Measurements from ENCODE around the gene SPINDOC.

The SPINDOC gene

DNA sequence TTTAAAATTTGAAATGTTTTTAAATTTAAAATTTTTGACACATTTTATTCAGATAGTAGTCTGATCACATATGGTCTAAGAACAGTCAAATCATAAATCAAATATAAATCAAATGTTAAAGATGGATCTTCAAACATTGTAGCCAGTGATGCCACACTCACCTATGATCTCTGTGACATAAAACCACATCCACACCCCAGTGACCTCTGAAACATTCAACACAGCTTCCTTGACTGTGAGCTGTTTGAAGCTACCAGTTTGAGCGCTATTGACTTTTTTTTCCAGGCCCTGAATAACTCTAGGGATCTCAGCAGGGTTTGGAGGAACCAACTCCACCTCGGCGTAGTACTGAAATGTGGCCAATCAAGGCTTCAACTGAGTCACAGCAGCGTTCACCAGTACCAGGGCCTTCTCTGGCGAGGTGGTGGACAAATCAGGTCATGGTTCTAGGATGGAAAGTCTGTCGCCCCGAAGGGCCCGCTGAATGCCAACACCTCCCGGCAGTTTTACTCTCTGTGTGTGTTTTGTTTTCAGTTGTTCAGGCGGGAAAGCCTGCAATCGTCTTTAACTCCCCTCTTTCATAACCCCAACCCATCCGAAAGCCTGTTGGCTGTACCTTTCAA lies 21.4 kb downstream of the SPINDOC start:
- no peak for DNase-seq (ENCODE audit: low read depth)

DNA sequence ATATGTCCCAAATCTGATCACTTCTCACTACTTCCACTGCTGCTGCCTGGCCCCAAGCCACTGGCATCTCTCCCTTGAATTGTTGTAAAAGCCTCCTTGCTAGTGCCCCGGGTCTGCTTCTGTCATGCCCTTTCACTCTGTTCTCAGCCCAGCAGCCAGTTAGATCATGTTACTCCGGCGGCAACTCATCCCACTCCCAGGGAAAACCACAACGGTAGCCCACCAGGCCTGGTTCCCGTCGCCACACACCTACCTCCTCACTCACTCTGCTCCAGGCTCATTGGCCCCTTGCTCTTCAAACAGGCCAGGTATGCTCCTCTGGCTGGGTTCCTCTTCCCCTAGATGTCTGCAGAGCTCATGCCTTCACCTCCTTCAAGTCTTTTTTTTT lies 21.9 kb downstream of the SPINDOC start:
- DNase-seq (ENCODE audit: low read depth), result no peak

DNA sequence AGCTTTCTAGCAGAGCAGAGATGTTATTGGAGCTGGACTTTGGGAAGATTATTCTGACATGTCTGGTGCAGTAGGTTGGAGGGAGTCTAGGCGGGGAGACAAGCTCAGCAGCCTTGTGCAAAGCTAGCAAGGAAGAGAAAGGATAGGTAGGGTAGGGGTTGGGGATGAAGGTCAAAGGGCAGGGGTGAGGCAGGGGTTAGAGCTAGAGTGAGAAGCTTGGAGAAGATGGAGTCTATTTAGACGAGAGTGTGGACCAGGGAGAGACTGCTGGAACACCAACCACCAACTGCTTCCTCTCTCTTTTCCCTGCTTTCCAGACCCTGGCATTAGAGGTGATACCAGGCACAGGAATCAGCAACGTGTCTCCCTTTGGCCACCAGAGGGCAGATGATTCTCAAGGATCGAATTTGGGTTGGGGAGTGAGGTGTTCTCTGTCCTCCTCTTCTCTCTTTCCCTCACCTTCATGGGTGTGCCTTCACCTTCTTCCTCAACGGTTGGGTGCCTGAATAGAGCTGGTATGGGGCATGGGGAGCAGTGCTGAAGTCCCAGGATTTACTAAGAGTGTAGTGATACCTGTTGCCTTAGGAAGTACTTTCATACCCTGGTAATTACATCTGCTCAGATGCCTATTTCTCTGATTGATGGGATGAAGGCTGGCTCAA lies 23.9 kb downstream of the SPINDOC start:
- peak; percentile 66 for DNase-seq (ENCODE audit: low read depth)

DNA sequence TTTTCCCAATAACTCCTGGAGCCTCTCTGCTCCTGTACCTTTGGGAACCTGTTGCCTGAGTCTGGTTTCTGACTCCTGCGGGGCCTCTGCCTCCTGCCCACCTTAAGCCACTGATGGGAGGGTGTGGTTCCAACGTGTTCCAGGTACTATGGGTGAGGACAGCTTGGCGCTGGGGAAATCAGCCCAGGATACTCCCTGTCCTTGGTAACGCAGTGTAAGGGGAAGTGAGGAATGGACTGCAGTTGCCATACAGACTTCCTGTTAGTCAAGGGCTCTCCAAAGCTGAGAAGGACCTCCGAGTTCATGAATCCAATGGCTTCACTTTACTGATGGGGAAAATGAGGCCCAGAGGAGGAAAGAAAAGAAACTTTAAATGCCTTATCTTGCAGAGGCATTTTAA lies 24.5 kb downstream of the SPINDOC start:
- no peak for DNase-seq (ENCODE audit: low read depth)

DNA sequence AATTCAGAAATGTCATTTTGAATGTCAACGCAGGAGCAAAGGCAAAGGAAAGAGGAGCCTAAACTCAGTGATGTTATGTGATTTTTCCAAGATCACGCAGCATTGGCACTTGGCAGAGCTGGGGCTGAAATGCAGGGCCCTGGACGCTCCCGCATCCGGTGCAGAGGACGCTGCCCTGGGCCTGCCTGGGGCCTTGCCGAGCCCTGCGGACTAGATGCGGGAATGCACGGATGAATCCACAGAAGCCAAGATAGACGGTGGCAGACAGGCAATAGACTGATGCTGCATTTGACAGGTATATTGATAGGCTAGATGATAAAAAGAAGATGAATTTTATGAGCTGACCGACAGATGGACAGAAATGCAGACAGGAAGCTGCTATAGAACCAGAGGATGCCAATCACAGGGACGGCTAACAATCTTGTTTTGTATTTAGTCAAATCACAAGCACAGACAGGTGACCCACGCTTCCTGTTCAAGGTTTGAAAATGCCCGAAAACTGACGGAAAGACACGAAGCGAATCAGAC lies 25.0 kb downstream of the SPINDOC start:
- no peak for DNase-seq (ENCODE audit: low read depth)

DNA sequence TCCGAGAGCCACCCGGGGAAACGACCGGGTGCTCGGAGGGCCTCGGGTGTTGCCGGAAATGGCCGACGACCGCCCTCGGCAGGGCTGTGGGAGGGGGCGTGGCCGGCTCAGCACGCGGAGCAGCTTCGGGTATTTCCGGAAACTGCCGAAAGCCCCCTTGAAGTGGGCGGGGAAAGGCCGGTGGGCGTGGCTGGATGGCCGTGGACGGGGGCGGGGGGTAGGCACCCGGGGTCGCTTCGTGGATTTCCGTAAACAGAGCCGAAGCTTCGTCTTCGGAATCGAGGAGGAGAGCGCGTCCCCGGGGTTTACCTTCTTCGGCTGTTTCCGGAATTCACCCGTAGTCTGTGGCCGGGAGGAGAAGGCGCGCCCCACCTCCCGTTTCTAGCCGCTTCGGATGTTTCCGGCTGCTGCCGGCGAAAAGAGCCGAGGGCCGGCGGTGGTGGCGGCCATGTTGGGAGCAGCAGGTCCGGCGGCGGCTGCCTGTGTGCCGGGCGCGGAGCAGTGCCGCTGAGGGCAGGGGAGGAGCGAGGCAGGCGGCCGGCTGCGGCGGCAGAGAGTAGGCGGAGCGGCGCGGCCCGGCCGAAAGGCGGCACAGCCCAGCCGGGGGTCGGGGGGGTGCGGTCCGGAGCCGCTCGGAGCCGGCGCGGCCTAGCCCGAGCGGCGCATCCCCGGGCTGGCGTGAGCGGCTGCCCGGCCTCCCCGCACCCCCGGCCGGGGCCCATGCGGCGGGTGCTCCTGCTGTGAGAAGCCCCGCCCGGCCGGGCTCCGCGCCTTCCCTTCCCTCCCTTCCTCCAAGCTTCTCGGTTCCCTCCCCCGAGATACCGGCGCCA lies 25.6 kb downstream of the SPINDOC start, which contains the start of gene MARK2:
Gene MARK2 (plus strand): TSS at position 433 of the 830 bp plus-strand sequence. CDS start 397 bp downstream, at position 830.
- DNase-seq (ENCODE audit: low read depth), result peak; percentile 100

DNA sequence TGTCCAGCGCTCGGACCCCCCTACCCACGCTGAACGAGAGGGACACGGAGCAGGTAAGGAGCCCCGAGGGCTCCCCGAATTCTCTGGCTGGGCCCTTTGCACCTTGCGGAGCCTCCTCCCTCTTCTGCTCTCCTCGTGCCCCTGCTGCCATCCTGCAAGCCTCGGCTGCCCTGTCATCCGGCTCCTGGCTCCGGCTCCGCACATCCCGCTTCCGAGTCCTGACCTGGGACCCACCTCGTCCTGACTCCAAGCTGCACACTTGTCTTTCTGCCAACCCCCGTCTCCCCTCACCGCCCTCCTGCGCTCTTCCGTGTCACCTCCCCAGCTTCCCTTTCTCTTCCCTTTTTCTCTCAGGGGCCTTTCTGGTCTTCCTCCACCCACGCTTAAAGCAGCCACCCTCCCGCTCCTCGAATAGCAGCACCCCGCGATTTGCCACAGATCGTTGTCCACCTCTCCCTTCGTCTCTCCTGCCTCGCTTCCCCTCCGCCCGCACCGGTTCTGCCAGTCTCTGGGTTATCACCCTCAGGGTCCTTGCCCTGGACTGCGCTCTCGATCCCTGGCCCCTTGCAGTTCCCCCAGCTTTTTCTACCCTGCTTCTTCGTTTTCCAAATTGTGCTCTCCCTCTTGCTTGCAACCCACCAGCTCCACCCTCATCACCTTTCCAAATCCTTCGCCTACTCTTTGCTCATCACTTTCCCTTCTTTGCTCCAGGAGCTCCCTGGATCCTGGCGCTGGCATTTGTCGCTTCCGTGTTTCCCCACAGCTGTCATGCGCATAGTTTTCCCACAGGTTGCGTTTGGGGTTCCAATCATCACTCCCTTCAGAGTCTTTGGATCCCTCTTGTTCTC lies 26.5 kb downstream of the SPINDOC start:
- DNase-seq (ENCODE audit: low read depth), result no peak

DNA sequence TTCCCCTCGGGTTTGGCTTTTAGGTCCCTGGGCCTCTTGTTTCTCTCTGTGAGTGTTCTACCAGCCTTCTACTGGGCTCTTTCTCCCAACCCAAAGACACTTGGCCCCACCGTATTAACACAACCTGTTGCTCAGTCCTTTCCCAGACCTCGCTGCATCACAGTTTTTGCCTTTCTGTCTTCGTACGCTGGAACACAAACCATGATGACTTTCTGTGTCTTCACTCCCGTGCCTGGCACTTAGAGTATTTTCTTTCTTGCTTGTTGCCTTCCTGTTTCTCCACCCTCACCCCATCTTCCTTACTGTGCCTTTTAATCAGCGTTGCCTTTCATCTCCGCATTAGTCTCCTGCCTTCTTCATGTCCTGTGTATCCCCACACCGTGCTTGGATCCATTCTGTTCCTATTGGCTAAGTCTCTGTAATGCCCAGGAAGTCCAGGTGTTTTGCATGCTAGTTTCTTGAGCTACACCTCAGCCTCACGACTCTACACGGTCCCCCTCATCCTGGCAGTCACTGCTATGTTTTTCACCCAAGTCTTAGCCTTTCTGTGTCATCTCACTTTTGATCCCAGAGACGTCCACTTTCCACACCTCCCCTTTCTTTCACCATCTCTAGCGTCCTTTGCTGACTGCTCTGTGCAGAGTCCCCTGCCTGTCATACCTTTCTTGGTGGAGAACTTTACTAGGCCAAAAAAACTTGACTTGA lies 27.3 kb downstream of the SPINDOC start:
- DNase-seq (ENCODE audit: low read depth), result no peak

DNA sequence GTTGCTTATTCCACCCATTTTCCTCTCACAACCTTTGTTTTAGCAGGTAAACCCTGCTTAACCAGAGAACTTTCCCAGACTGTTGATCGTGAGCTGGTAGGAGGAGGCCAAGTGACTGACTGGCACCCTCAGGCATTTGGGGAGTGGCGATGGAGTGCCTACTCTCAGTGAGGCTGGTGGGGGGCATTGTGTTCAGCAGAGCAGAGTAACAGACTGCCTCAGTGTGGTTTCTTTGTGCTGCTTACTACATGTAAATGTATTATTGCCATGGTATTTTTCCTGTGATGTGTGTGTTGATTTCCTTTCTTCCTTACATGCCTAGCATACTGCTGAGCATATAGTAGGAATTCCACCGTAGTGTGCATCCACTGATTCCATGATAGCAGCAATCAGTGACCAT lies 28.3 kb downstream of the SPINDOC start:
- DNase-seq (ENCODE audit: low read depth), result no peak

DNA sequence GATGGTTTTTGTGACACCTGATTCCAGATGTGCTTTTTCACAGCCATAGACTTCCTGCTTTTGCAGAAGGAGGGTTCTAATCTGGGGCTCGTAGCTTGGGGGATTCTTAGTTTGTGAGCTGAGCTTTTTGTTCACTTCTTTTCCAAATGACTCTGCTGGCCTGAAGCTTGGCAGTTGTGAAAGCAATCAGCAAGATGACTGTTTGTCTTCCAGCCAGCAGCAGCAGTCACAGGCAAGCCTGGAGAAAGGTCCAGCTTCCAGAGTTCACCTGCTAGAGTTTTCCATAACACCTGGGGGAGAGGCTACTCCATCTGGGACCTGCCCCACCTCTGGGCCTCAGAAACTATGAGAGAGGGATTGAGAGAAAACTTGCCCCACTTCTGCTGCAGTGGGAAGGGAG lies 29.8 kb downstream of the SPINDOC start:
- no peak for DNase-seq (ENCODE audit: low read depth)

DNA sequence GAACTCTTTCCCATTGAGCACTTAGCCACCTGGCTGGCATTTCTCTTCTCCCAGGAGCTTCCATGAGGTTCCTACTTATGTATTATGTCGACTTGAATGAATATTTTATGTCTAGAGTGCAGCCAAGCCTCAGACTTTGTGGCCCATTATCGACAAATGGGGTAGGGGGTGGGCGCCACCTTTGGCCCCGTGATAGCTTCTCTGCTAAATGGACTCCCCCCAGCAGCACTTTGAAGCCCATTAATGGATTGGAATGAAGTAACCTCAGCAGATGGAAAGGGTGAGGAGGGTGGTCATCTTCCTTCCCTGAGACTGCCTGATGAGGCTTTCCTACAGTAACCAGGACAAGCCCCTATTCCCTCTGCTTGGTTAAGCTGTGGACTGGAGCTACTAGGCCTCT lies 31.6 kb downstream of the SPINDOC start:
- no peak for DNase-seq (ENCODE audit: low read depth)

DNA sequence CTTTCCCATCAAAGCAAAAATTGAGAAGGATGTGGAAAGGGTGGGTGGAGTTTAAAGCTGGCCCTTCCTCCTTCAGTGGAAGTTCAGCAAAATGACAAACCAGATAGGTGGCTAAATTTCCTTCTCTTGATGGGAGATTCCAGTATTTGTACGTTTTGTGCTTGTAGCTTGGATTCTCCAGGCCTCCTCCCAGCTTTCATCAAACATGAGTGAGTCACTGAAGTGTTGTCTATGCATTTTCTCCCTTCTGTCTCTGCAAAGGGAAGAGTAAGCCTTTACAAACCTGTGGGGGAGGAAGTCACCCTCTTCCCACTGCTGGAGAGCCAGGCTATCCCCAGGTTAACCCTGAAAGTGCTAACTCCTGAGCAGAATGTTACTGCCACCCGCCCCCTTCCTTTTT lies 32.0 kb downstream of the SPINDOC start:
- no peak for DNase-seq (ENCODE audit: low read depth)

DNA sequence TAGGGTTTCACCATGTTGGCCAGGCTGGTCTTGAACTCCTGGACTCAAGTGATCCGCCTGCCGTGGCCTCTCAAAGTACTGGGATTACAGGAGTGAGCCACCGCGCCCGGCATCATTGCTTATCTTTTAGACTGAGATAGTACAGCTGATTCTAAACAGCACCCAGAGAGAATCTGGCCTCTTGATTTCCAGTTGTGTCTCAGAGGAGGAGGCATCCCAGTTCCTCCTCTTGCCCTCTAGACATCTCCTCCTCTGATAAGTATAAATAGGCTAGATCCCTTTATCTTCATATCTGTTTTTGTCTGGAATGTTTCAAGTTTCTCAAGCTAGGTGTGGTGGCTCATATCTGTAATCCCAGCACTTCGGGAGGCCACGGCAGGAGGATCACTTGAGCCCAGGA lies 32.7 kb downstream of the SPINDOC start:
- DNase-seq (ENCODE audit: low read depth), result no peak

DNA sequence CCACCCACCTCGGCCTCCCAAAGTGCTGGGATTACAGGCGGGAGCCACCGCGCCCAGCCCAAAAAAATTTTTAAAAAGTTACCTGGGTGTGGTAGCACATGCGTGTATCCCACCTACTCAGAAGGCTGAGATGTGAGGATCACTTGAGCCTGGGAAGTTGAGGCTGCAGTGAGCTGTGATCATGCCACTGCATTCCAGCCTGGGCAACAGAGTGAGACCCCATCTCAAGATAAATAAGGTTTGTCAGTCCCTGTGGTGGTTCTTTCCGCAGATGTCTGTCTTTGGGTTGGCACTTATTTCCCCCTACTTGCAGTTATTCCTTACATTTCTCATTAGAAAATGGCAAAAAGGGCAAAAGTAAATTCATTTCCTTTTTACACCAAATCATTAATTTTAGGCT lies 33.6 kb downstream of the SPINDOC start:
- no peak for DNase-seq (ENCODE audit: low read depth)

DNA sequence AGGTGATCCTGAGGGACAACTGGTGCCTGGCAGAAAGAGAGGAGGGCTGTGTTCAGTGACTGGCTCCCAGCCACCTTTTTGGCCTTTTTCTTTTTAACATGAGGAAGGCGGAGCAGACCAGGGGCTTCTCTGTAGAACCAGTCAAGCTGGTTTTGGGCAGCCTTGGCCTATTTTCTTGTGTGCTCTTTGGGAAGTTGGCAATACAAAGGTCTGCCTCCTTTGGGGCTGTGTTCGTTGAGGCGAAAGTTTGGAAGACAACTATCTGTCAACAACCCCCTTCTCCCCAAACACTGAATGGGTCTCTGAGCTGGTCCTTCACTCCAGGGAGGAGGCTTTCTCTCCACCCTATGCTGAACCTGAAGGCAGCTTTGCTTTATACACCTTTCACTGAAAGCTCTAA lies 34.1 kb downstream of the SPINDOC start:
- no peak for DNase-seq (ENCODE audit: low read depth)

DNA sequence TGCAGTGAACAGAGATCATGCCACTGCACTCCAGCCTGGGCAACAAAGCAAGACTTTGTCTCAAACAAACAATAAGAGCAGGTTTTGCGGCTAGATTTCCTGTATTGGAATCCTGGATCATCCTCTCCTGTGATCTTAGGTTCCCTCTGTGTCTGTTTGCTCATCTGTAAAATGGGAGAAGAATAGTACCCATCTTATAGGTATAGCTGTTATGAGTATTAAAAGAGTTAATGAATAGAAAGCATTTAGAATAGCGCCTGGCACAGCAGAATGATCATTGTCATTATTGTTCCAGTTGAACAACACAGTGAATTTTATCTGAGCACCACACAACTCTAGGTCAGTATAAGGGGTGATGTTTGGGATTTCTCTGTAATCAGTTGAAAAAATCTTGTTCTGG lies 36.4 kb downstream of the SPINDOC start:
- DNase-seq (ENCODE audit: low read depth), result no peak

DNA sequence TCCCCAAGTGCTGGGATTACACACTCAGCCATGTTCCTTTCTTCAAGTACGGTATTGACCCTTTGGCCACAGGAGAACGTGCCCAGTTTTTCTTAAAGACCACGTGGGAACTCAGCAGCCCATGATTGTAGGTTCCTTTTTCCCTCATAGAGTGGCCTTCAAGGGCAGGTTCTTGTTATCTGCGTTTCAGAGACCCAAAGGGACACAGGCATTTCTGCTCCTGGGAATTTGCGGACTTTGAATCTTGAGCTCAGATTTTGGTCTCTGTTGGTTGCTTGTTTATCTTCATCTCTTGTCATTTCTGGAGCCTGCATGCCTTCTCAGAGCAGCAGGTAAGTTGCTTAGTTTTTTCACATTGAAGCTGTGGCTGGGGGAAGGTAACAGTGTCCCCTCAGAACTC lies 37.7 kb downstream of the SPINDOC start:
- DNase-seq (ENCODE audit: low read depth), result no peak

DNA sequence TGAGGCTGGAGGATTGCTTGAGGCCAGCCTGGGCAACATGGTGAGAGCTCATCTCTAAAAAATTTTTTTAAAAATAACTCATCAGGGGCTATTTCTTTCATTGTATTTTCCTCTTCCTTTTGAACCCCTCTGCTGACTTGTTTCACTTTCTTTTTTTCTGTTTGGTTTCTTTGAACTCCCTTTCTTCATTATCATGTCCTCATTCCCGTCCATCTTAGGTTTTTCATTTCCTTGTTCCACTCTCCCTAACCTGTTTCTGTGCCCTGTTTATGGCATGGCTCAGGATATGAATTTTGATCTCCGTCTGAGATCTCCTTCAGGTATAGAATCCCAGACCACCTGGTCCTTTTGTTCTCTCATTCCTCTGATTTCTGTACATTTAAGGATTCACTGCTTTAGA lies 38.1 kb downstream of the SPINDOC start:
- no peak for DNase-seq (ENCODE audit: low read depth)

DNA sequence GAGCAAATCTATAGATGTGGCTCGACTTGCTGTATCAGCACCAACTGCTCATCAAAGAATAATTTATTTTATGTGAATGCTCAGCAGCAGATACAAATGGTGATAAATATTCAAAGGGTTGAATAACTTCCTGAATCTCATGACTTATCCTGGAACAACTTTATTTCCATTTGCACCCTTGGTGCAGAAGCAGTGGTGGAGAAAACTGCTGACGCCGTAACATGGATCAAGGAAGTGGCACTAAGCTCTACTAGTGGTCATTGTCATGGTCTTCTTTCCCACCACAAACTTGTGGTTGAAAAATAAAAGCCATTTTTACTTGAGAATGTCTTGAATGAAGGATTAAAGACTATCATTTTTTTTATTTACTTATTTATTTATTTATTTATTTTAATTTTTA lies 40.2 kb downstream of the SPINDOC start:
- DNase-seq (ENCODE audit: low read depth), result no peak

DNA sequence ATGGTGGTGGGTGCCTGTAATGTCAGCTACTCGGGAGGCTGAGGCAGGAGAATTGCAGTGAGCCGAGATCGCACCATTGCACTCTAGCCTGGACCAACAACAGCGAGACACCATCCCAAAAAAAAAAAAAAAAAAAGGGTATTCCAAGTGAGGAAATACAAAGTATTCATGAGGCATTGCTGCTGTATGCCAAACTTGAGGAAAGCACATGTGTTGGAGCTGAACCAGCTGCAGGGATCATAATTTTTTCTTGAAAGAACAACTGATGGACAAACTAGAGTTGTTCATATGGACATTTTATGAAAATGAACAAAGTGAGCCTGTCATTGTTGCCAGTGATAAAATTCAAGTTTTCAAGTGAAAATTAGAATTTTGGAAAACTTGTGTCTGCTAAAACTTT lies 41.4 kb downstream of the SPINDOC start:
- DNase-seq (ENCODE audit: low read depth), result no peak

DNA sequence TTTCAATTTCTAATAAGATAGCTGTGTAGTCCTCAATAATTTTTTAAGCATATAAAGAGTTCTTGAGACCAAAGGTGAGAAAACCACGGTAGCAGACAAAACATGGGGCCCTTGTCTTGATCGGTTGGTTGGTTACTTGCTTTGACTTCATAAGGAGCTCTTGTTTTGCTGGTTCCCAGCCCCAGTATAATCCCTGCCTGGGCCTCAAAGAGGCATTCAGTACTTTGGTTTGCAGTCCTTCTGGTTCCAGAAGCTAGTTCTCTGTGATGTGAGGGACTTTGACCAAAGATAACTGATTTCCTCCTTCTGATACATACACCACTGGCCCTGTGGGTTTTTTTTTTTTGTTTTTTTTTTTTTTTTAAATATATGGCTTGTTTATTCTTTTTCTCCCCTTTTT lies 42.7 kb downstream of the SPINDOC start:
- no peak for DNase-seq (ENCODE audit: low read depth)
